Epidermal melanocyte (primary cell): ENCODE measurements around the gene CNGA2.

Experiments used
- DNase-seq: peaks from one replicate; pipeline ENCODE4 v3.0.0; 2011; ENCODE audit warnings: low spot score; ENCODE audit not compliant: insufficient read length

The CNGA2 gene

DNA sequence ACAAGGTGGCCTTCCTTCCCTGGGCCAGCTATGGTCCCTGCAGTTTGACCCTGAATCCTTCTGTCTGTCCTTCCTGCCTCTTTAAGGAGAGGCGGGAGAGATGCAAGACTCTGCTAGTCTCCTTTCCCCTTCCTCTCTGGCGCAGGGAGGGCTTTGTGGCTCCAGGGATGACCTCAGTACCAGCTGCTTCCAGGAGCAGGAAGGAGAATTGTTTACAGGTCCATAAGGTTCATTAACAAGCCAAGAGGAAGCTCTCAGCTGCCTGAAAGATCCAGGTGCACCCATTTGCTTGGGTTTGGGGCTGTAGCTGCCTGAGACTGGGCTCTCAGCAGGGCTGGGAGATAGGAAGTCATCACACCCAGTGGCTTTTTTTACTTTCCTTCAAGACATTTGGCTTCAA lies 22.8 kb upstream of the CNGA2 start:
- no peak for DNase-seq

- DNase-seq, result no peak
Observed at GRCh38 chrX:151712253-151712652, 22.3 kb upstream of the CNGA2 start.

DNA sequence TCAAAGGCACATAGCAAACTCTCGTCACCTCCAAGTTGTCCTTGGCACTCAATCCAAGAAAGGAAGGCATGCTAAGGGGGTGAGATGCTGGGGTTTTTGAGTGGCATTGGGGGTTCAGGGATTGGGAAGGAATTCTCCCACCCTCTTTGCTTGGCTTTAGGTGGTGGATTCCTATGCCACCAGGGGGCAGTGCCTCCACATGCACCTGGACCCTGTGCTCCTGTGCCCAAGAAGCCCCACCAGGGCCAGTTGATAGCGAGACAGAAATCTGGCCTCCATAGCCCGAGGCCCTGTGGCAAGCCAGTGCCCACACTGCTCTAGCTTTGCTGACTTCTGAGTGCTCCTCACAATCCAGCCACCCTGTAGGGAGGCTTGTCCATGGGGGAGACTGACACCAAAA lies 20.7 kb upstream of the CNGA2 start:
- no peak for DNase-seq

GRCh38 chrX:151714362-151714761 lies 20.2 kb upstream of the CNGA2 start:
- DNase-seq, result no peak

DNA sequence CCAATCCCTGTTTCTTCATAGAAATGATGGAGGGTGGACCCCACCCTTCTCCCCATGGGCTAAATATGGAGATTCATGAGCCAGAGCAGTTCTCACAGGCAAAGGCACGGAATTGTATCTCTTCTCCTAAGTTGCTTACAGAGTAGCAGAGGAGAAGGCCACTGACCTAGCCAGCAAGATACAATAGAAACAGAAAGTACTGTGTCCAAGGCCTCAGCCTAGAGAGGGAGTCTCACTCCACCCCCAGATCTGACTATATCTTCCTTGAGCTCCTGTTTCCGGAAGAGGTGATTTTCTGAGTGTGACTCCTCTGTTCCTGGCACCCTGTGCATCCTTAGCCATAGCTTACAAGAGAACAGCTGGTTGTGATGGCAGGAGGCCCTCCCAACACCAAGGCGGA lies 18.8 kb upstream of the CNGA2 start, which contains the start of gene FATE1:
TSS of gene FATE1 (plus strand) at position 284 of the 400 bp plus-strand sequence. CDS start at position 369, 85 bp downstream.
- DNase-seq, result no peak

DNA sequence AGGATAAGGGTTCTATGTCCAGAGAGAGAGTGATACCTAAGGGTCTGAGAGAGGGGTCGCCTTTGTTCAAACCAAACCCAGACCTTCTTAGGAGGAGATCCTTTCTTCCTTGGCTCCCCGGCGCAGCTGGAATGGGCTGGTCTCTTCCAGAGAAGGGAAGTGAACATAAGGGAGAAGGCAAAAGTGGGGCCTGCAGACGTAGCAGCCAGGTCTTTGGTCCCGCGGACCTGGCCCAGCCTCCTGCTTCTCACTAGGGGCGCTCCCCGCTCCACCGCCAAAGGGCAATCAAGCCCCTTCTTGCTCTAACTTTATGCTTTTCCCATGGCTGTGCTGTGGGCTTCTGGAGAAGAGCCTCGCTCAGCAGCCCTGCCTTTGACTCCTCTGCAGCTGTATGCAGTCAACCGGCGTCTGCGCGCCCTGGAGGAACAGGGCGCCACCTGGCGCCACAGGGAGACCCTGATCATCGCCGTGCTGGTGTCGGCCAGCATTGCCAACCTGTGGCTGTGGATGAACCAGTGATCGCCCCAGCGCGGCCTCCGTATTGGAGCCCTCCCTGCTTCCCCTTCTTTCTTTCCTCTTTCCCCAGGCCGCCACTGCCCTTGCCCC lies 12.2 kb upstream of the CNGA2 start:
- DNase-seq, result no peak

- no peak for DNase-seq
Observed at GRCh38 chrX:151723156-151723760, 11.3 kb upstream of the CNGA2 start.

GRCh38 chrX:151724563-151725337 lies 9.8 kb upstream of the CNGA2 start:
- DNase-seq, result no peak

- no peak for DNase-seq
Observed at GRCh38 chrX:151725338-151725614, 9.3 kb upstream of the CNGA2 start.

- no peak for DNase-seq
Observed at GRCh38 chrX:151726751-151727150, 7.8 kb upstream of the CNGA2 start.

GRCh38 chrX:151727346-151727745 lies 7.2 kb upstream of the CNGA2 start:
- no peak for DNase-seq

GRCh38 chrX:151729056-151729725 lies 5.4 kb upstream of the CNGA2 start:
- DNase-seq, result no peak

GRCh38 chrX:151735219-151735618 lies 673 bp downstream of the CNGA2 start:
- no peak for DNase-seq

GRCh38 chrX:151736685-151737084 lies 2.1 kb downstream of the CNGA2 start:
- no peak for DNase-seq

- DNase-seq, result no peak
Observed at GRCh38 chrX:151737494-151737893, 2.9 kb downstream of the CNGA2 start.

DNA sequence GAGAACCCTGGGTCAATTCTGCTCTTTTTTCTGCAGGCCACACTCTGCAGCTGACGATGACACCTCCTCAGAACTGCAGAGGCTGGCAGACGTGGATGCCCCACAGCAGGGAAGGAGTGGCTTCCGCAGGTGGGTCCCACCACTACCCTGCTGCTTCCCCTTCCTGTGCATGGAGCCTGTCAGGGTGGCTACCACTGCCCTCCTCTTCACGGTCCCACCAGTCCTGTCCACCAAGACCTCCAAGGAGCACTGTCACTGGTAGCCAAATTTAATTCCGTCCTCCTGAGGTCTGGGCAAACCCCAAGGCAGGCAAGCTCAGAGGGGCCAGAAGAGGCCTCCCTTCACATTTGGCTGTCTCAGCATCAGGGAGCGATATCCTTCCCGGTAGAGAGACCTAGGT lies 4.2 kb downstream of the CNGA2 start:
- DNase-seq, result no peak

GRCh38 chrX:151741606-151742005 lies 7.1 kb downstream of the CNGA2 start:
- no peak for DNase-seq

- no peak for DNase-seq
Observed at GRCh38 chrX:151742311-151742710, 7.8 kb downstream of the CNGA2 start.

- no peak for DNase-seq
Observed at GRCh38 chrX:151743651-151744470, 9.3 kb downstream of the CNGA2 start.

GRCh38 chrX:151745651-151746050 lies 11.1 kb downstream of the CNGA2 start:
- no peak for DNase-seq

GRCh38 chrX:151746502-151746901 lies 12.0 kb downstream of the CNGA2 start:
- no peak for DNase-seq
